ENCODE data around the gene HIVEP3. TPM values are rescaled to one million over a fixed set of nuclear protein-coding genes. Genes with fewer than 3 reads are reported as not detected.

Gene HIVEP3
- total RNA-seq, 5 donors from 2014 or later (not counting 1 experiment from before 2014, with no cell fraction given): 7.0 to 15.3 (median 8.8) TPM

GRCh38 chr1:41582004-41582325 is 336.8 kb downstream of the HIVEP3 start:
- Mint-ChIP-seq H3K4me1 (peaks cover 6 to 10% (median 8%) of the 10 kb centered on the region in 3 donors), H3K36me3 (peaks cover 20% of the 10 kb centered on the region), H3K27me3 (no peaks in the 10 kb centered on the region), H3K9me3 (no peaks in the 10 kb centered on the region), H3K4me3 (no peak overlapping the region), H3K27ac (no peak overlapping the region)
- ChIA-PET POLR2A (no interaction called here), CTCF (no interaction called here)
- no peak overlapping the region for H3K27ac ChIP-seq (ENCODE audit: low read length)
- WGBS (ENCODE audit: insufficient coverage): 99% methylated on average over 7 of the region's 10 CpGs
- no peak for ATAC-seq (replicated peaks in 1 of 4)
- H3K4me1 ChIP-seq (ENCODE audit: control insufficient read depth in 1 of 2, extremely low read depth in 1 of 2, insufficient read depth in 2 of 2, low read length in 2 of 2): peaks cover 0 to 5% of the 10 kb centered on the region in 2 experiments
- H3K9me3 ChIP-seq: no peaks in the 10 kb centered on the region
- no peak for DNase-seq
- peaks cover 0 to 14% of the 10 kb centered on the region in 2 donors for H3K36me3 ChIP-seq (ENCODE audit: control insufficient read depth in 2 of 2, extremely low read depth in 1 of 2, insufficient read depth in 1 of 2, low read length in 1 of 2)
- no peak overlapping the region for H3K4me3 ChIP-seq (ENCODE audit: control insufficient read depth in 1 of 2, extremely low read depth in 1 of 2, low read length in 1 of 2)
- no peaks in the 10 kb centered on the region for H3K27me3 ChIP-seq (replicated peaks in 1 of 2; ENCODE audit: control insufficient read depth in 2 of 2, extremely low read depth in 1 of 2, insufficient read depth in 2 of 2, low read length in 1 of 2)

GRCh38 chr1:41581216-41582003 is 337.3 kb downstream of the HIVEP3 start:
- ATAC-seq (replicated peaks in 1 of 4) (no peak), DNase-seq (no peak)
- Histone ChIP-seq H3K4me1 (ENCODE audit: control insufficient read depth in 1 of 2, extremely low read depth in 1 of 2, insufficient read depth in 2 of 2, low read length in 2 of 2) (peaks cover 0 to 5% of the 10 kb centered on the region in 2 experiments), H3K36me3 (ENCODE audit: control insufficient read depth in 2 of 2, extremely low read depth in 1 of 2, insufficient read depth in 1 of 2, low read length in 1 of 2) (peaks cover 0 to 14% of the 10 kb centered on the region in 2 donors), H3K27ac (ENCODE audit: low read length) (no peak overlapping the region), H3K9me3 (no peaks in the 10 kb centered on the region), H3K4me3 (ENCODE audit: control insufficient read depth in 1 of 2, extremely low read depth in 1 of 2, low read length in 1 of 2) (no peak overlapping the region), H3K27me3 (replicated peaks in 1 of 2; ENCODE audit: control insufficient read depth in 2 of 2, extremely low read depth in 1 of 2, insufficient read depth in 2 of 2, low read length in 1 of 2) (no peaks in the 10 kb centered on the region)
- no peaks in the 10 kb centered on the region for H3K9me3 Mint-ChIP-seq
- H3K4me1 Mint-ChIP-seq: peaks cover 6 to 10% (median 8%) of the 10 kb centered on the region in 3 donors
- CTCF ChIA-PET: no interaction called here
- no peak overlapping the region for H3K4me3 Mint-ChIP-seq
- peaks cover 20% of the 10 kb centered on the region for H3K36me3 Mint-ChIP-seq
- POLR2A ChIA-PET: no interaction called here
- 97% methylated on average over 13 of the region's 19 CpGs for WGBS (ENCODE audit: insufficient coverage)
- peak overlapping the region in 1 of 2 donors; percentile 41 for H3K27ac Mint-ChIP-seq
- no peaks in the 10 kb centered on the region for H3K27me3 Mint-ChIP-seq

GRCh38 chr1:41580520-41581172 is 338.1 kb downstream of the HIVEP3 start:
- Mint-ChIP-seq H3K27me3 (no peaks in the 10 kb centered on the region), H3K4me1 (peaks cover 6 to 10% (median 8%) of the 10 kb centered on the region in 3 donors), H3K4me3 (no peak overlapping the region), H3K36me3 (peaks cover 20% of the 10 kb centered on the region), H3K27ac (peak overlapping the region in 1 of 2 donors; percentile 71), H3K9me3 (no peaks in the 10 kb centered on the region)
- no peak overlapping the region for H3K27ac ChIP-seq (ENCODE audit: low read length)
- POLR2A ChIA-PET: no interaction called here
- CTCF ChIA-PET: interaction anchor here in 1 of 2 donors (0.8 kb wide), 1 partner anchor 592 kb away, joined by 3 read pairs; no protein-coding TSS in a partner anchor
- H3K4me3 ChIP-seq (ENCODE audit: control insufficient read depth in 1 of 2, extremely low read depth in 1 of 2, low read length in 1 of 2): no peak overlapping the region
- H3K9me3 ChIP-seq: no peaks in the 10 kb centered on the region
- H3K27me3 ChIP-seq (replicated peaks in 1 of 2; ENCODE audit: control insufficient read depth in 2 of 2, extremely low read depth in 1 of 2, insufficient read depth in 2 of 2, low read length in 1 of 2): no peaks in the 10 kb centered on the region
- peaks cover 0 to 16% of the 10 kb centered on the region in 2 donors for H3K36me3 ChIP-seq (ENCODE audit: control insufficient read depth in 2 of 2, extremely low read depth in 1 of 2, insufficient read depth in 1 of 2, low read length in 1 of 2)
- WGBS (ENCODE audit: insufficient coverage): 73% methylated on average over 5 of the region's 7 CpGs
- DNase-seq: no peak
- no peak for ATAC-seq (replicated peaks in 1 of 4)
- H3K4me1 ChIP-seq (ENCODE audit: control insufficient read depth in 1 of 2, extremely low read depth in 1 of 2, insufficient read depth in 2 of 2, low read length in 2 of 2): peaks cover 0 to 5% of the 10 kb centered on the region in 2 experiments

DNA sequence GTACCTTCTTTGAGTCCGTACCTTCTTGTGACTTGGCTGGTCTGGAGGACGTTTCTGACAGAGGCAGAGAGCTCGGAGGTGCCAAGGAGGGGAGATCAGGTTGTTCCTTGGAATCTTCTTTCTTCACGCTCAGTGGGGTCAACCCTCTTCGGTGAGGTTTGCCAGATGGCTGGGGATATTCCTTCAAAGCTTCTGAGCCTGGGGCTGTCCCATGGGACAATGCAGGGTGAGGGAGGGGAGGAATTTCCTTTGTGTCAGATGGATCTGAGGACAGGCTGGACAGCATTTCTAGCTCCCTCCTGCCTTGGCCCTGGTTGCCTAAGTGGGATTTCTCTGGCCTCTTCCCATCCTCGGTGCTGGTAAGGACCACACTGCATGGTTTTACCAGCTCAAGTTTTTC is 338.7 kb downstream of the HIVEP3 start:
- no peaks in the 10 kb centered on the region for H3K9me3 Mint-ChIP-seq
- no peak overlapping the region for H3K4me3 Mint-ChIP-seq
- Histone ChIP-seq H3K4me3 (ENCODE audit: control insufficient read depth in 1 of 2, extremely low read depth in 1 of 2, low read length in 1 of 2) (no peak overlapping the region), H3K27me3 (replicated peaks in 1 of 2; ENCODE audit: control insufficient read depth in 2 of 2, extremely low read depth in 1 of 2, insufficient read depth in 2 of 2, low read length in 1 of 2) (no peaks in the 10 kb centered on the region), H3K27ac (ENCODE audit: low read length) (no peak overlapping the region), H3K9me3 (no peaks in the 10 kb centered on the region), H3K4me1 (ENCODE audit: control insufficient read depth in 1 of 2, extremely low read depth in 1 of 2, insufficient read depth in 2 of 2, low read length in 2 of 2) (peaks cover 0 to 5% of the 10 kb centered on the region in 2 experiments), H3K36me3 (ENCODE audit: control insufficient read depth in 2 of 2, extremely low read depth in 1 of 2, insufficient read depth in 1 of 2, low read length in 1 of 2) (peaks cover 3 to 16% of the 10 kb centered on the region in 2 donors)
- H3K27ac Mint-ChIP-seq: no peak overlapping the region
- H3K36me3 Mint-ChIP-seq: peaks cover 21% of the 10 kb centered on the region
- no peaks in the 10 kb centered on the region for H3K27me3 Mint-ChIP-seq
- peaks cover 6 to 10% (median 8%) of the 10 kb centered on the region in 3 donors for H3K4me1 Mint-ChIP-seq
- 91% methylated on average over 5 of the region's 6 CpGs for WGBS (ENCODE audit: insufficient coverage)
- CTCF ChIA-PET: interaction anchor here in 1 of 2 donors (0.8 kb wide), 1 partner anchor 593 kb away, joined by 3 read pairs; no protein-coding TSS in a partner anchor
- POLR2A ChIA-PET: no interaction called here
- no peak for DNase-seq
- ATAC-seq (replicated peaks in 1 of 4): no peak

DNA sequence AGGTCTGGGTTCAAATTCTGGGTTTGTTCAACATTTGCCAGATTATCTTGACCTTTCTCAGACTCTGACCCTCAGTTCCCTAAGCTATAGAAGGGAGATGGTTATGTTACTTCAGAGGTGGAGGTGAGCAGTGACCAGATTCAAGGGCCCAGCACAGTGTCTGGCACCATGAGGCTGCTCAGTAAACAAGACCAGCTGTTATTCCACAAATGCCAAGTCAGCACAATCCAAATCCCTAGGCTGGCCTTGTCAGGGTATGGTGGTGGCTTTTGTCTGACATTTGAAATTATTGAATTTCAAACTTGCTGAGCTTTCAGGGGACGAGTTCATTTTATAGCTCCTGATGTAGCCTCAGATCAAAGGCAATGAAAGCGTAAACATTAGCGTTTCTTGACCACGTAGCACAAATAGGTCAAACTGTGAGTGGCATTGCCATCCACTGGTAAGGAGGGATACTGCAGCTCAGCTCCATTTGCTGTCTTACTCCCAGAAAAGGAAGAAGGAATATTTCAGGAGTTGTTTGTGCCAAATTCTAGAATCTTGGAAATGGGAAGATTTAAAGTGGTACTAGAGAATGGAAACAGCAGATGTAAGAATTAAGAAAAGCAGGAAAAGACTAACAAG is 339.9 kb downstream of the HIVEP3 start:
- ChIA-PET CTCF (no interaction called here), POLR2A (no interaction called here)
- H3K36me3 Mint-ChIP-seq: peaks cover 16% of the 10 kb centered on the region
- ATAC-seq (replicated peaks in 1 of 4) (no peak), DNase-seq (no peak)
- Histone ChIP-seq H3K9me3 (no peaks in the 10 kb centered on the region), H3K27me3 (replicated peaks in 1 of 2; ENCODE audit: control insufficient read depth in 2 of 2, extremely low read depth in 1 of 2, insufficient read depth in 2 of 2, low read length in 1 of 2) (no peaks in the 10 kb centered on the region), H3K4me1 (ENCODE audit: control insufficient read depth in 1 of 2, extremely low read depth in 1 of 2, insufficient read depth in 2 of 2, low read length in 2 of 2) (peaks cover 0 to 13% of the 10 kb centered on the region in 2 experiments), H3K4me3 (ENCODE audit: control insufficient read depth in 1 of 2, extremely low read depth in 1 of 2, low read length in 1 of 2) (no peak overlapping the region), H3K27ac (ENCODE audit: low read length) (no peak overlapping the region), H3K36me3 (ENCODE audit: control insufficient read depth in 2 of 2, extremely low read depth in 1 of 2, insufficient read depth in 1 of 2, low read length in 1 of 2) (peaks cover 5 to 6% of the 10 kb centered on the region in 2 donors)
- H3K4me1 Mint-ChIP-seq: peaks cover 11 to 16% (median 13%) of the 10 kb centered on the region in 3 donors
- no peak overlapping the region for H3K4me3 Mint-ChIP-seq
- H3K27me3 Mint-ChIP-seq: no peaks in the 10 kb centered on the region
- WGBS (ENCODE audit: insufficient coverage): 88% methylated on average over 2 of the region's 4 CpGs
- H3K9me3 Mint-ChIP-seq: no peaks in the 10 kb centered on the region
- H3K27ac Mint-ChIP-seq: no peak overlapping the region

DNA sequence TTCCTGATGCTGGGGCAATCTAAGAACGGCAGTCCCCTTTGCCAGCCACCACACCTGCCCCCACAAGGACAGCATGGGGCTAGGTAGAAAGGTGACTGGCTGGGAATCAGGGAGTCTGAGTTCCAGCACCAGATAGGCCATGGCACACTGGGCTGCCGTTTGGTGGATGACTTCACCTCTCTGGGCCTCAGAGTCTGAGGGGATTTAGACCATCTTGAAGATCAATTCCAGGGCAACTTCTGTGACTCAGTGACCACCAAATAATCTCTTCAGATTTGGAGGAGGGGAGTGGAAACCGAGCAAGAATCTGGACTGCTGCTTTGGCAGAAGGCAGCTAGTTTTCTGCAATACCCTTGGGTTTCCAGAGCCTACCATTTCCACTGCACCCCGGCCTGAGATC is 342.1 kb downstream of the HIVEP3 start:
- ChIA-PET CTCF (no interaction called here), POLR2A (no interaction called here)
- H3K27ac Mint-ChIP-seq: no peak overlapping the region
- ATAC-seq (replicated peaks in 1 of 4) (no peak), DNase-seq (no peak)
- H3K36me3 Mint-ChIP-seq: peaks cover 22% of the 10 kb centered on the region
- H3K4me3 Mint-ChIP-seq: no peak overlapping the region
- no peaks in the 10 kb centered on the region for H3K27me3 Mint-ChIP-seq
- Histone ChIP-seq H3K4me1 (ENCODE audit: control insufficient read depth in 1 of 2, extremely low read depth in 1 of 2, insufficient read depth in 2 of 2, low read length in 2 of 2) (peaks cover 0 to 14% of the 10 kb centered on the region in 2 experiments), H3K27ac (ENCODE audit: low read length) (no peak overlapping the region), H3K36me3 (ENCODE audit: control insufficient read depth in 2 of 2, extremely low read depth in 1 of 2, insufficient read depth in 1 of 2, low read length in 1 of 2) (peaks cover 2 to 5% of the 10 kb centered on the region in 2 donors), H3K27me3 (replicated peaks in 1 of 2; ENCODE audit: control insufficient read depth in 2 of 2, extremely low read depth in 1 of 2, insufficient read depth in 2 of 2, low read length in 1 of 2) (no peaks in the 10 kb centered on the region), H3K9me3 (no peaks in the 10 kb centered on the region), H3K4me3 (ENCODE audit: control insufficient read depth in 1 of 2, extremely low read depth in 1 of 2, low read length in 1 of 2) (no peak overlapping the region)
- H3K4me1 Mint-ChIP-seq: peaks cover 13 to 21% (median 16%) of the 10 kb centered on the region in 3 donors
- WGBS (ENCODE audit: insufficient coverage): 100% methylated on average over 1 of the region's 4 CpGs
- no peaks in the 10 kb centered on the region for H3K9me3 Mint-ChIP-seq

Data from T-cell (primary cell).